Jurkat, Clone E6-1 (cell line): Measurements from ENCODE around the gene PDE4C.

Experiments
- DNase-seq: peaks from one replicate; pipeline ENCODE4 v3.0.0-alpha.2; 2011; ENCODE audit warnings: low read depth, low spot score
- H3K4me3 ChIP-seq: 2 replicates; pipeline ENCODE4 v1.5.1; 2011; ENCODE audit warnings: mild to moderate bottlenecking, low read length, control low read depth, moderate library complexity

Gene PDE4C

DNA sequence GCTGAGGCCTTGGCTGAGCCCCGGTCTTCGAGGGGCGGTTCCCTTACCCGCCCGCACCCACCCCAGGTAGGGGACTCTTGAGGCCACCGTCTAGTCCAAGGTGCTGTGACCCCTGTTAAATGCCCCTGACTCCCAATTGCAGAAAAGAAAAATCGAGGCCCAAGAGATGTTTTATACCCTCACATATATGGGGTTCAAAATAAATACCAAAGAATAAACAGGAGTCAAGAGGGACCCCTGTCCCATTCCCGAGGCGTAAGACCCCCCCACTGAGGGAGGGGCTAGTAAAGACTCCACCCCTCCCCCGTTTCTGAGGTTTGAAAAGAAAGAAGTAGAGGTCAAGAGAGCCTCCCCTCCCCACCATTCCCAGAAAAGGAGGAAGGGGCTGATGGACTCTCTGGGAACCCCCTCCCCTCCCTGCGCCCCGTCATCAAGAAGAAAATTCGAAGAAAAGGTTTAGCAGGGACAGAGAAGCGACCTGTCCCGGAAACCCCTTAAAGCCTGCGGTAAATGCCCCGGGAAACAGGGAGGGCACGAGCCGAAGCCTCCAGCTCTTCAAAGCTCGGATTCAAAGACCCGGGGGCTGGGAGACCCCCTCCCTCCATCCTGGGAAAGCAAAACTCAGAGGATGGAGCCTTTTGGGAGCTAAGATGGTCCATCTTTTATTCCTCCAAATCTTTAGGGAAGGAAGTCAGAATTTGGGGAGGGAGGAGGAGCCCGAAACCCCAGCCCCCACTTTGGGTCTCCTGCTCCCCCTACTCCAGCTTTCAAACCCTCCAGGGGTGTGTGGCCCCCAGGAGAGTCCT lies 21.6 kb downstream of the PDE4C start:
- peak overlapping the region; percentile 65 for H3K4me3 ChIP-seq
- DNase-seq, result peak; percentile 51

DNA sequence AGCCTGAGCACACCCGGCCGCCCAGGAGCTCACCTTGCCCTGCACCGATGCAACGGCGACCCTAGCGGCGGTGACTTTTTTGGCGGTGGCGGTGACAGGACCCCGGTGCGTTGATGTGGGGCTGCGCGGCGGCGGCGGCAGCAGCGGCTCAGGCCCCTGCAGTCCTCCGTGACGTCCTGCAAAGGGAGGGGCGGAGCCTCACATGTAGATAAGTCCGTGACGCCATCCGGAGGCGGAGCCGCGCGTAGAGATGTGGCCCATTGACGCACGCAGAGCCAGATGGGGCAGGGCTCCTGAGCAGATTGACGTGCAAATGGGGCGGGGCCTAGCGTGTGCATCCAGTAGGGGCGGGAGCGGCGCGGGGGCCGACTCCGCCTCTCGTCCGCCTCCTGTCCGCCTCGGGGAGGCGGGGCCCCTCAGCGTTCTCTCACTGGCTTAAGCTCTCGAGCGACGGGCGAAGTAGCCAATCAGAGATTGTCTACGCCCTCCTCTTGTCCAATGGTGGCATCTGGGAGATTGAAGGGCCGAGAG lies 22.3 kb downstream of the PDE4C start, which contains the start of gene RAB3A:
Gene RAB3A, minus strand, starts transcription at position 180 of the 531 bp plus-strand sequence. CDS start 1,302 bp downstream, outside the sequence.
- H3K4me3 ChIP-seq, result peak within 1 kb of the TSS; percentile 84
- peak; percentile 99 for DNase-seq

DNA sequence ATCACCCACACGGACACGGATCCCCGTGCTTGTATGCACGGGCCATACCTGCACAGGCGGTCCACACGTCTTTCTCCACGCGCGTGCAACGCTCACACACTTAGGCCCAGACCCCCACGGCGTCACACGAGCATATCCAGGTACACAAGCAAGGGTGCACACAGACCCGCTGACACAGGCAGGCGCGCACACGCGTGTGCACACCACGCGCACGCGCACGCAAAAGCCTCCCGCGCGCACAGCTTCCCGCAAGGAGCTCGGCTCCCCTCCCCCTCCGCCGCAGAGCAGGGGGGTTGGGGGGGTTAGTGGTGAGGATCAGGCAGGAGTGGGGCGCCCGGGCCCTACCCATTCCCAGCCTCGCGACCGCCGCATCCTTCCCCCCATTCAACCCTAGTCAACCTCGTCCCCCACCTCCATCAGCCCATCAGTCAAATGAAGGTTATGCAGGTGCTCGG lies 22.8 kb downstream of the PDE4C start:
- H3K4me3 ChIP-seq, result peak overlapping the region; percentile 84
- no peak for DNase-seq

DNA sequence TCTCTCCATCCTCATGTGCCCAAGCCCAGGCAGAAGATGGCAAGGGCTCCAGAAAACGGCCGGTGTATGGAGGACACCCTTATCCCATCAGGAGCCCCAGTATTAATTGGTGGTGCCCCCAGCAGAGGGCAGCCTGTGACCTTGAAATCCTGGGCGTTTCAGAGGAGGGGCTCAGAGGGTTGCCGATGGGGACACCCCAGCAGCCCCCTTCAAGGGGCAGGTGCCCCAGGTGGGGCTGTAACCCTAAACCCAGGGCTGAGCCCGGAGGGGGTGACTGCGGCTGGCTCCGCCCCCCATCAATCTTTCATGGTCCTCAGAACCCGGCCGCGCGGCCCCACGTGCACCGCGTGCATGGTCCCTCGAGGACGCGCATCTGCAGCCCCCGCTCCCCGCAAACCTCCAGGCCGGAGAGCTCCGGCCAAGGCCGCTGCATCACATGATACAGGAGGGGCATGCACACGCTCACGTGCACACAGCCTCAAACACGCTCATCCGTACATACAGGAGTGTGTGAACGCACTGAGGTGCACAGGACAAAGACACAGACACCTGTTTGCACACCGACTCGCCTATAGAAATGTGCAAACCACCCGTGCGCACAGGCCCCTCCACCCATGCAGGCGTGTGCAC lies 23.3 kb downstream of the PDE4C start:
- peak overlapping the region; percentile 84 for H3K4me3 ChIP-seq
- DNase-seq, result no peak

DNA sequence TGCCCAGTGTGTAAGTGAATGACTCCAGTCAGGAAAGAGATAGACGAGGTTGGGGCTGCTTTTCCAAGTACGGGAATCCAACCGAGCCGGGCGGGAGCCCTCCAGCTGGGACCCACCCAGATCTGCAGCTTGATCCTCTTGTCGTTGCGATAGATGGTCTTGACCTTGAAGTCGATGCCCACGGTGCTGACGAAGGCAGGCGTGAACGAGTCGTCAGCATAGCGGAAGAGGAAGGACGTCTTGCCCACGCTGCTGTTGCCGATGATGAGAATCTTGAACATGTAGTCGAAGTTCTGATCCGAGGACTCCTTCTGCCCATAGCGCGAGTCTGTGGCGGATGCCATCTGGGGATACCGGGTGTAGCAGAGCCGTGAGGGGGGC lies 23.9 kb downstream of the PDE4C start:
- H3K4me3 ChIP-seq, result 0 out of 2 replicates have a peak overlapping the region, but pooled peaks have one; percentile 84
- DNase-seq, result no peak

DNA sequence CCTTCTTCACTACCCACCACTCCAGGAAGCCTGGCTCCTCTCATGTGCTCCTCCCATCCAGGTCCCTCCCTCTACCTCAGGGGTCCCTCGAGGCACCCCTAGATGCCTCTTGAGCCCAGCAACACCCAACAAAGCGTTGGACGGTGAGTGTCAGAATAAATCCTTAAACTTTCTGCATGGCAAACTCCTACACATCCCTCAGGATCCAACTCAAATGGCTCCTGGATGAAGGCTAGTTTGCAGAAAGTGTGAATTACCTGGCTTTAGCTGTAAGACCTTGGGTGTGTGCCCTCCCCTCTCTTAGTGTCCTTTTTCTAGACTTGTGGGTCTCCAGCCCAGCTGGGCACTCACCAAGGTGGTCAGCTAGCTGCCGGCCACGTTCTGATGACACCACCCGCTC lies 27.9 kb downstream of the PDE4C start:
- no peak overlapping the region for H3K4me3 ChIP-seq
- DNase-seq, result no peak

DNA sequence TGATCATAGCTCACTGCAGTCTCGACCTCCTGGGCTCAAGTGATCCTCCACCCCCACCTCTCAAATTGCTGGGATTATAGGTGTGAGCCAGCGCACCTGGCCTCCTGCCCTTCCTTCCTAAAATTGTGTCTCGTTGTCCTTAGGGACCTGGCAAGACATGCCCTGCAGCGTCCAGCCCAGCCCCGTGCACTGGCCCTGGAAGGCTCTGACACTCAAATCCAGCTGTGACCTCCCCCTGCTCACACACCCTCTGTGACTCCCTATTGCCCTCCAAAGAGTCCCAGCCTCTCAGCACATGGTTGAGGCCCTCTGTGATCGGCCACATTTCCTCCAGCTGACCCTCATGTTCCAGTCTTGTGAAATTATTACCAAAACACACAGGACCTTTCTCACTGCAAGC lies 28.3 kb downstream of the PDE4C start:
- DNase-seq, result no peak
- no peak overlapping the region for H3K4me3 ChIP-seq

DNA sequence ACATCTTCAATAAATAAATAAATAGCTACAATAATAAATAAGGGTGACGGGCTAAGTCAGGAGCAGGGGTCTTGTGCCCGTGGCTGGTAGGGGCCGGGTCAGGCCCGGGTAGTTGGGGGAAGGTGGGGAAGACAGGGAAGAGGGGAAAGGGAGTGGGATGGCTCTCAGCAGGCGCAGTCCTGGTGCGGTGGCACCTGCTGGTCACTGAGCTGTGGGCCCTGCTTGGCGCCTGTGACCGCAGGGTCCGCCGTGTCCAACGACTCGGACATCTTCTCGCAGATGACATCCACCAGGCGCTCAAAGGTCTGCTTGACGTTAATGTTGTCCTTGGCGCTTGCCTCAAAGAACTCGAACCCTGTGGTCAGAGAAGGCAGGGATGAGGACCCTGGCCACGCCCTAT lies 28.9 kb downstream of the PDE4C start:
- H3K4me3 ChIP-seq, result no peak overlapping the region
- no peak for DNase-seq

DNA sequence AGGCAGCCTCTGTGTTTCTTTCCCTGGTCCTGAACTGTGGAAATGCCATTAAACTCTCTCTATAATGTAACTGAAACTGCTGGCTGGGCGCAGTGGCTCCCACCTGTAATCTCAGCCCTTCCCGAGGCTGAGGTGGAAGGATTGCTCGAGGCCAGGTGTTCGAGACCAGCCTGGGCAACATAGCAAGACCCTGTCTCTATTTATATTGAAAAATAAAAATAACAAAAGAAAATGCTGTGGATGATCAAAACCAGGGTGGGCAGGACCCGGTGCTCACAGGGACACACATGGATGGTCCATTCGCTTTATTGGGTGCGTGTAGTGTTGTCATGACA lies 29.8 kb downstream of the PDE4C start:
- DNase-seq, result no peak
- H3K4me3 ChIP-seq, result no peak overlapping the region

DNA sequence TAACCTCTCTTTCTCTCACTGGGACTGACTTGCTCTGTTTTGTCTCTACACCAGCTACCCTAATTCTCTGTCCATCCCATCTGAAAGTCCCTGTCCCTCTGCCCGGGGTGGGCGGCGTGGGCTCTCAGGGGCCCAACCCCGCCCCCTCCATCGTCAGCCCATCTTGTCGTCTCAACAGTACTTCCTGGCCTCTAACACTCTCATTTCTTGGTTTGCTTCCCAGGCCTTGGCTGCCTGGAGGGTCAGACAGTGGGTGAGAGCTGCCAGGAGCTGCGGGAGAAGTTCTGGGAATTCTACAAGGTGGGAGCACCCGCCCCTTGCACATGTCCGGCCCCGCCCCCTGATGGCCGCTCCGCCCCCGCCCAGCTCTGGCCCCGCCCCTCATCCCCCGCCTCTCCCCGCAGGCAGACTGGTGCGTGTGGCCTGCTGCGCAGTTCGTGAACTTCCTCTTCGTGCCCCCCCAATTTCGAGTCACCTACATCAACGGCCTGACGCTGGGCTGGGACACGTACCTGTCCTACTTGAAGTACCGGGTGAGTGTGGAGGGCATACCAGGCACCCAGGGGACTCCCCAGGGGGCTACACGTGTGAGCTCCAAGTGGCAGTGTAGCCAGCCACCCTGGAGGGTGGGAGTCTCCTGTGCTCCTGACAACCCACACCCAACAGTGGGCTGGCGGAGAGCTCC lies 31.5 kb downstream of the PDE4C start:
- DNase-seq, result no peak
- H3K4me3 ChIP-seq, result no peak overlapping the region; the same call in none of the 2 replicates

DNA sequence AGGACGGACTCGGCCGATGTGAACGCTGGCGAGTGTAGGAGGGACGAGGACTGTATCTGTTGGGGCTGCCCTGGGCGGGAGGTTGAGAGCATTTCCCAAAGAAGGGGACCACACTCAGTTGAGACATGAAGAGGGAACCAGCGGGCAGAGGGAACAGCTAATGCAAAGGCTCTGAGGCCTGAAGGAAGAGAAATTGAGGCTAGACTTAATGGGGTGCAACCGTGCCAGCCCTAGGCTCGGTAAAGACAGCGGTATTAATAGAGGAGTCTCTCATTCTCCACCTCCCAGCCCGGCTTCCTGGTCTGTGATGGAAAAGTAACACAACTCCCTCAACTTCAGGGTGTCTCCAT lies 32.1 kb downstream of the PDE4C start:
- H3K4me3 ChIP-seq, result peak overlapping the region; percentile 87
- no peak for DNase-seq

DNA sequence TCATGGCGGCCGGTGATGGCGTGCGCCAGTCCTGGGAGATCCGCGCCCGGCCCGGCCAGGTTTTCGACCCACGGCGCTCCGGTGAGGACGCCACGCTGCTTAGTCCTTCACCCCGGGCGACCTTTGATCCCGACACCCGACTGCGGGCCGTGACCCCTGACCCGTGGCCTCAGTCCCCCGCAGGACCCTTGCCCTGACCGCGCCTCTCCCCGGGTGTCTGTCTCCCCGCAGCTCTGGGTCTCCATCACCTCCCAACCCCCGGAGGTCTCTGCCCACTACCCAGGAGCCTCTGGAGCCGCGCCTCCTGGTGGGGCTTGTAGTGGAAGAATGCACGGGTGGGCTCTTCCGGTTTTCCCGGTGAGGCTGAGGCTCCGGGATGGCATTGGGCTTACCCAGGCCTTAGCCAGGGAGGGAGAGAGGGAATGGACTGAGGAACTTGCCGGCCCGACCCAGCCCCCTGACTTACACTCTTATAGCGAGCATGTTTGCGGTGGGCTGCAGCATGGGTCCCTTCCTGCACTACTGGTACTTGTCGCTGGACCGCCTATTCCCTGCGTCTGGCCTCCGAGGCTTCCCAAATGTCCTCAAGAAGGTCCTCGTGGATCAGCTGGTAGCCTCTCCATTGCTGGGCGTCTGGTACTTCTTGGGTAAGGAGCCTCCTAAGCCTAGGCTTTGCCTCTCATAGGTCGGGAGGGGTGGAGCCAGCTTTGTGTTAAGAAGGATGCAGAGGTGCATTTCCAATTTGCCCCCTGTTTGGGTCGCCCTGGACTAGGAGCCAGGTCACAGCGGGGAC lies 32.7 kb downstream of the PDE4C start:
- H3K4me3 ChIP-seq, result peak overlapping the region; percentile 87
- no peak for DNase-seq

DNA sequence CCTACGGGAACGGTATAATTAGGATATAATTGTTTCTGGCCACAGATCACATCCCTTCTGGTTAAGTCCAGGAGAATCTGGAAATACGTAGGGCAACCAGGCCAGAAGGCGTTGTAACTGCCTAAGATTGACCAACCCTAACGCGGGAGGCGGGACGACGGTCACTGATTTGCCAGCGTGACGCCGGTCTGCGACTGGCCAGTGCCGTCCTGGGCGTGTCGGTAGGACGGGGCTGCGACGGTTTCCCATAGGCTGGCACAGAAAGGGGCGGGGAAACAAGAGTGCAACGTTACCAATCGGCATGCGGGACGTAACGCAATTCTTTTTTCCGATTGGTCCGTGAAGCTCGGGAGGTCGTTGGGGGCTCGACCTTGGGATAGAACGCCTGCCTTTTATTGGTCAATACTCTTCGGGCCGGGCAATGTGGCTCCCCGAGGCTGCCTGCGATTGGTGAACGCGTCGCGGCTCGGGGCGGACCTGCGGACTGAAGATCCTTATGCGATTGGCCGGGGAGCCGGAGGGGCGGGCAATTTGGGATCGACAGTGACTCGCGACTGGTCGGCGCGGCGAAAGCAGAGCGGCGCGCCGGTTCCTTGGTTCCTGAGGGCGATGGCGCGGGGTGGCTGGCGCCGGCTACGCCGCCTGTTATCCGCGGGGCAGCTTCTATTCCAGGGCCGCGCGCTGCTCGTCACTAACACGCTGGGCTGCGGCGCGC lies 33.4 kb downstream of the PDE4C start, which contains the start of gene MPV17L2:
Gene MPV17L2, plus strand, starts transcription at position 546 of the 715 bp plus-strand sequence. Its CDS starts 64 bp downstream, at position 610.
- peak within 1 kb of the TSS; percentile 87 for H3K4me3 ChIP-seq
- DNase-seq, result peak; percentile 100

DNA sequence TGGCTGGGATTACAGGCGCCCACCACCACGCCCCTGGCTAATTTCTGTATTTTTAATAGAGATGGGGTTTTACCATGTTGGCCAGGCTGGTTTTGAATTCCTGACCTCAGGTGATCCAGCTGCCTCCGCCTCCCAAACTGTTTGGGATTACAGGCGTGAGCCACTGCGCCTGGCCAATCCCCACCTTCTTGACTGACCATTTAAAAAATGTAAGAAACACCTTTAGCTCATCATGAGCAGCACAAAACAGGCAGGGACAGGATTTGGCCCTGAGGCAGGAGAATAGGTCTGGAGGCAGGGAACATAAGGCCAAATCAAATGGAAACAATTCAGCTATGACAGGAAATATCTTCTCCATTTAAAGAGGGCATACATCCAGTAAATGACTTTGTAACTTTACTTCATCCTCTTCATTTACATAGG lies 34.6 kb downstream of the PDE4C start:
- no peak for DNase-seq
- peak overlapping the region; percentile 73 for H3K4me3 ChIP-seq

DNA sequence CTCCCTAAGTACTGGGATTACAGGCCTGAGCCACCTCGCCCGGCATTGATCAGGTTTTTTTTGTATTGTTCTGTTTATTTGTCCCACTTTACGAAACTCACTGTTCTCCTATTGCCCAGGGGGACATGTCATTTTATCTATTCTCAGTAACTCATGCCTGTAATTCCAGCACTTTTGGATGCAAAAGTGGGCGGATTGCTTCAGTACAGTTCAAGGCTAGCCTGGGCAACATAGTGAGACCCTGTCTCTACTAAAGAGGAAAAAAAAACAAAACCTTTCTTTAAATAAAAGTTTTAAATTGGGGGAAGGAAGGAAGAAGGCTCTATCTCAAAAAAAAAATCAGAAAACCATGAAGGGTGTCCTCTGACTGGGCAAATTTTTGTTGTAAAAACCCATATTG lies 36.0 kb downstream of the PDE4C start:
- H3K4me3 ChIP-seq, result no peak overlapping the region
- DNase-seq, result no peak

DNA sequence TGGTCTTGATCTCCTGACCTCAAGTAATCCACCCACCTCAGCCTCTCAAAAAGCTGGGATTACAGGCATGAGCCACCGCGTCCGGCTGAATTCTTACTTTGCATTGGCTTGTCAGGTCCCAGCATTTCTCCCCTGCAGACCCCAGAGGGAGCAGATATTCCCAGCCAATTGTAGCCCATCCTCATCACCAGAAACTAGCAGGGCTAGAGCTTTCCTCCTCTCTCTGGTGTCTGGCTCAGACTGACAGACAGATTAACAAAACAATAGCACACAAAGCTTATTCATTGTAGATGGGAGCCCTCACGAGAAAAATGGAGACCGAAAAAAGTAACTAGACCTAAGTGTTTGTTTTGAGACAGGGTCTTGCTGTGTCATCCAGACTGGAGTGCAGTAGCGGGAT lies 40.7 kb downstream of the PDE4C start:
- no peak for DNase-seq
- no peak overlapping the region for H3K4me3 ChIP-seq

DNA sequence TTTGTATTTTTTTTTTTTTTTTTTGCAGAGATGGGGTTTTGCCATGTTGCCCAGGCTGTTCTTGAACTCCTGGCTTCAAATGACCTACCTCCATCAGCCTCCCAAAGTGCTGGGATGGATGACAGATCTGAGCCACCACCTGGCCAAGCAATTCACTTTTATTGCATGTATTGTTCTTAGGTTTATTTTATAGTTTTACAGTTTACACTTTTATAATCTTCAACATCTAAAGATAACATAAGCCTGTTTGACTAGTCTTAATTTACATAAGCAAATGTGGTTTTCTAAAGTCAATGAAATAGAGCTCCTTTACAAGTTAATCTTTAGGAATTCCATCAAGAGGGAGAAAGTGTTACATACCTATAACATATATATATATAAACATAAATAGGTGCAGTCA lies 42.7 kb downstream of the PDE4C start:
- no peak overlapping the region for H3K4me3 ChIP-seq
- DNase-seq, result no peak

DNA sequence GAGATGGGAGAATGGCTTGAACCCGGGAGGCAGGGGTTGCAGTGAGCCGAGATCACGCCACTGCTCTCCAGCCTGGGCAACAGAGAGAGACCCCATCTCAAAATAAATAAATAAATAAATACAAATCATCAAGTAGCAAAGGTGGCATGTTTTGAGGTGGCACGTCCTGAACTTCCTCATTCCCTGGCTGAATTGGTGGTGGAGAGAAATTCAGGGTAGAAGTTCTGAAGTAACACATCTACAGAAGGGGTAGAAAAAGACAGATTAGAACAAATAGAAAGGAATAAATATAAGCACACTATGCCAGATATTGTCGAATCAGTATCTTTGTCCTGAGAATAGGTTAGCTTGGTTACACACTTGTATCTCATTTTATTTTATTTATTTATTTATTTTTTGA lies 46.3 kb downstream of the PDE4C start:
- H3K4me3 ChIP-seq, result no peak overlapping the region
- no peak for DNase-seq
